ENCODE measurements around the gene FANCE. TPM values are rescaled to one million over a fixed set of nuclear protein-coding genes. Genes with fewer than 3 reads are reported as not detected.

Gene FANCE
- polyA plus RNA-seq, 1 donor from 2014 or later = 7.1 TPM

DNA sequence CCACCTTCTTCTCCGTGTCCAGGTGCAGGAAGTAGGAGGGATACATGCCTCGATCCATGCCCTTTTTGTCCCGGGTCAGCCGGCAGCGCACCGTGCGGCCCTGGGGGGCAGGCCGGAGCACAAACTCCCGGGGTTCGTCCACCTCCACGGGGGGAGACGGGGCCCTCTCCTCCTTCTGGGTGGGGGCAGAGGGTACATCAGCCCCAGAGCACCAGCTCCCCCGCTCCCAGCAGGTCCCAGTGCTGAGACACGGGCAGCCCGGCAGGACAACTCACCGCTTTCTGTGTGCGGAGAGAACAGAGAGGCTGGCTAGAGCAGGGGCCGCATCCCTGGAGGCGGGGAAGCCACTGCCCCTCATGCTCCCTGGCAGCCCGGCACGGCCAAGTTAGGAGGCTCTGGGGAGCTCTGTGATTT, 53.9 kb downstream of the FANCE start:
- H3K4me2 ChIP-seq (ENCODE audit: low read length) = no peak overlapping the region
- no peak overlapping the region for H3K4me3 ChIP-seq (ENCODE audit: low read length)
- no peak overlapping the region for H2AFZ ChIP-seq (ENCODE audit: low read depth, low read length)
- H3K27ac ChIP-seq (ENCODE audit: low read length) = no peak overlapping the region
- H4K20me1 ChIP-seq (ENCODE audit: insufficient read depth) = no peaks in the 10 kb centered on the region
- no peak overlapping the region for H3K9ac ChIP-seq (ENCODE audit: low read length)
- no peaks in the 10 kb centered on the region for H3K27me3 ChIP-seq (ENCODE audit: insufficient read depth, low read depth, low read length)
- no peaks in the 10 kb centered on the region for H3K9me2 ChIP-seq (ENCODE audit: insufficient read depth, low read length)
- no peaks in the 10 kb centered on the region for H3K79me2 ChIP-seq (replicated peaks; ENCODE audit: insufficient read depth, low read length)
- no peaks in the 10 kb centered on the region for H3F3A ChIP-seq (ENCODE audit: insufficient read depth, low read length, poor library complexity, severe bottlenecking)
- no peaks in the 10 kb centered on the region for H3K9me3 ChIP-seq (ENCODE audit: low read length)
- TF ChIP-seq EP300 (conservative IDR thresholded peaks at IDR 0.05; ENCODE audit: poor library complexity, severe bottlenecking) = no peak
- no peak for TF ChIP-seq EZH2 (IDR thresholded peaks at IDR 0.05; ENCODE audit: borderline replicate concordance, insufficient read depth, low read length, poor library complexity, severe bottlenecking)
- TF ChIP-seq, protein P1, sequence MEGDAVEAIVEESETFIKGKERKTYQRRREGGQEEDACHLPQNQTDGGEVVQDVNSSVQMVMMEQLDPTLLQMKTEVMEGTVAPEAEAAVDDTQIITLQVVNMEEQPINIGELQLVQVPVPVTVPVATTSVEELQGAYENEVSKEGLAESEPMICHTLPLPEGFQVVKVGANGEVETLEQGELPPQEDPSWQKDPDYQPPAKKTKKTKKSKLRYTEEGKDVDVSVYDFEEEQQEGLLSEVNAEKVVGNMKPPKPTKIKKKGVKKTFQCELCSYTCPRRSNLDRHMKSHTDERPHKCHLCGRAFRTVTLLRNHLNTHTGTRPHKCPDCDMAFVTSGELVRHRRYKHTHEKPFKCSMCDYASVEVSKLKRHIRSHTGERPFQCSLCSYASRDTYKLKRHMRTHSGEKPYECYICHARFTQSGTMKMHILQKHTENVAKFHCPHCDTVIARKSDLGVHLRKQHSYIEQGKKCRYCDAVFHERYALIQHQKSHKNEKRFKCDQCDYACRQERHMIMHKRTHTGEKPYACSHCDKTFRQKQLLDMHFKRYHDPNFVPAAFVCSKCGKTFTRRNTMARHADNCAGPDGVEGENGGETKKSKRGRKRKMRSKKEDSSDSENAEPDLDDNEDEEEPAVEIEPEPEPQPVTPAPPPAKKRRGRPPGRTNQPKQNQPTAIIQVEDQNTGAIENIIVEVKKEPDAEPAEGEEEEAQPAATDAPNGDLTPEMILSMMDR (IDR thresholded peaks at IDR 0.05; ENCODE audit: poor library complexity, severe bottlenecking) = no peak
- no peak for TF ChIP-seq POLR2AphosphoS5 (IDR thresholded peaks at IDR 0.05)
- no peak for TF ChIP-seq RAD21 (conservative IDR thresholded peaks at IDR 0.05)
- no peak for TF ChIP-seq SMC3 (conservative IDR thresholded peaks at IDR 0.05; ENCODE audit: poor library complexity)
- no peaks in the 10 kb centered on the region for H3K36me3 ChIP-seq (ENCODE audit: insufficient read depth, low read length)

DNA sequence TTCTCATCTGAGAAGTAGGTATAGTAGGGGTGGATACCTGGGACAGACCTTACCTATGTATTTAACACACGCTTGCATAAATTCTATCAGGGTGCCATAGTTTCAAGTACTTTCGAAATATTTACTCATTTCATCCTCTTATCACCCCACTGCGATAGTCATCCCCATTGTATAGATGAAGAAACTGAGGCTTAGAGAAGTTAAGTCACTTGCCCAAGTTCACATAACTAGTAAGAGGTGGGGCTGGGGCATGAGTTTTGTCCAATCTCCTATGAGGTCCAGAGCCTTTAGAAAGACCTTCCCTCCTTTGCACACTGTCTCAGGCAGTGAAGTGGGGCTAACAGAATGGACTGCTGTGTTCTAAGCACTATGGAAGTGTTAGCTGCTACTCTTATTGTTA, 54.4 kb downstream of the FANCE start:
- no peaks in the 10 kb centered on the region for H3K36me3 ChIP-seq (ENCODE audit: insufficient read depth, low read length)
- no peaks in the 10 kb centered on the region for H3K9me3 ChIP-seq (ENCODE audit: low read length)
- H3K27ac ChIP-seq (ENCODE audit: low read length) = no peak overlapping the region
- TF ChIP-seq EZH2 (IDR thresholded peaks at IDR 0.05; ENCODE audit: borderline replicate concordance, insufficient read depth, low read length, poor library complexity, severe bottlenecking) = no peak
- H3K4me3 ChIP-seq (ENCODE audit: low read length) = no peak overlapping the region
- H3K79me2 ChIP-seq (replicated peaks; ENCODE audit: insufficient read depth, low read length) = no peaks in the 10 kb centered on the region
- no peak overlapping the region for H3K4me2 ChIP-seq (ENCODE audit: low read length)
- no peak overlapping the region for H2AFZ ChIP-seq (ENCODE audit: low read depth, low read length)
- no peak overlapping the region for H3K9ac ChIP-seq (ENCODE audit: low read length)
- H3K27me3 ChIP-seq (ENCODE audit: insufficient read depth, low read depth, low read length) = no peaks in the 10 kb centered on the region
- H4K20me1 ChIP-seq (ENCODE audit: insufficient read depth) = no peaks in the 10 kb centered on the region
- no peaks in the 10 kb centered on the region for H3F3A ChIP-seq (ENCODE audit: insufficient read depth, low read length, poor library complexity, severe bottlenecking)
- no peaks in the 10 kb centered on the region for H3K9me2 ChIP-seq (ENCODE audit: insufficient read depth, low read length)

DNA sequence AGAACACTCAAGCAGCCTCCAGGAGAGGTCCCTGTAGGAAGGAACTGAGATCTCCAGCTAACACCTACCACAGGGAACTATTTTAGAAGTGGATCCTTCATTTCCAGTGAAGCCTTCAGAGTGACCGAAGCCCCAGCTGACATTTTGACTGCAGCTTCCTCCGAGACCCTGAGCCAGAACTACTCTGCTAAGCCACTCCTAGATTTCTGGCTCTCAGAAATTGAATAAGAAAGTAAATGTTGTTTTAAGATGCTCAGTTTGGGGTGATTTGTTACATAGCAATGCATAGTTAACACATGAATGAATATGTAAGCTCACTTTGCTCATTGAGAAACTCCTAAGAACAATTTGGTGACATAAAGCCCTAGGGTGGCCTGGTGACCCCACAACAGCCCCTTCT, 55.1 kb downstream of the FANCE start:
- Histone ChIP-seq H3K36me3 (ENCODE audit: insufficient read depth, low read length) (no peaks in the 10 kb centered on the region), H3K9ac (ENCODE audit: low read length) (no peak overlapping the region), H4K20me1 (ENCODE audit: insufficient read depth) (no peaks in the 10 kb centered on the region), H3K9me3 (ENCODE audit: low read length) (no peaks in the 10 kb centered on the region), H3K79me2 (replicated peaks; ENCODE audit: insufficient read depth, low read length) (no peaks in the 10 kb centered on the region), H3K9me2 (ENCODE audit: insufficient read depth, low read length) (no peaks in the 10 kb centered on the region), H3K4me2 (ENCODE audit: low read length) (no peak overlapping the region), H3K27me3 (ENCODE audit: insufficient read depth, low read depth, low read length) (no peaks in the 10 kb centered on the region), H3K27ac (ENCODE audit: low read length) (no peak overlapping the region), H3F3A (ENCODE audit: insufficient read depth, low read length, poor library complexity, severe bottlenecking) (no peaks in the 10 kb centered on the region), H2AFZ (ENCODE audit: low read depth, low read length) (no peak overlapping the region), H3K4me3 (ENCODE audit: low read length) (no peak overlapping the region)
- no peak for TF ChIP-seq POLR2AphosphoS5 (IDR thresholded peaks at IDR 0.05)
- no peak for TF ChIP-seq EZH2 (IDR thresholded peaks at IDR 0.05; ENCODE audit: borderline replicate concordance, insufficient read depth, low read length, poor library complexity, severe bottlenecking)
- TF ChIP-seq TAF1 (IDR thresholded peaks at IDR 0.05; ENCODE audit: low read depth) = no peak
- TF ChIP-seq, protein P2, sequence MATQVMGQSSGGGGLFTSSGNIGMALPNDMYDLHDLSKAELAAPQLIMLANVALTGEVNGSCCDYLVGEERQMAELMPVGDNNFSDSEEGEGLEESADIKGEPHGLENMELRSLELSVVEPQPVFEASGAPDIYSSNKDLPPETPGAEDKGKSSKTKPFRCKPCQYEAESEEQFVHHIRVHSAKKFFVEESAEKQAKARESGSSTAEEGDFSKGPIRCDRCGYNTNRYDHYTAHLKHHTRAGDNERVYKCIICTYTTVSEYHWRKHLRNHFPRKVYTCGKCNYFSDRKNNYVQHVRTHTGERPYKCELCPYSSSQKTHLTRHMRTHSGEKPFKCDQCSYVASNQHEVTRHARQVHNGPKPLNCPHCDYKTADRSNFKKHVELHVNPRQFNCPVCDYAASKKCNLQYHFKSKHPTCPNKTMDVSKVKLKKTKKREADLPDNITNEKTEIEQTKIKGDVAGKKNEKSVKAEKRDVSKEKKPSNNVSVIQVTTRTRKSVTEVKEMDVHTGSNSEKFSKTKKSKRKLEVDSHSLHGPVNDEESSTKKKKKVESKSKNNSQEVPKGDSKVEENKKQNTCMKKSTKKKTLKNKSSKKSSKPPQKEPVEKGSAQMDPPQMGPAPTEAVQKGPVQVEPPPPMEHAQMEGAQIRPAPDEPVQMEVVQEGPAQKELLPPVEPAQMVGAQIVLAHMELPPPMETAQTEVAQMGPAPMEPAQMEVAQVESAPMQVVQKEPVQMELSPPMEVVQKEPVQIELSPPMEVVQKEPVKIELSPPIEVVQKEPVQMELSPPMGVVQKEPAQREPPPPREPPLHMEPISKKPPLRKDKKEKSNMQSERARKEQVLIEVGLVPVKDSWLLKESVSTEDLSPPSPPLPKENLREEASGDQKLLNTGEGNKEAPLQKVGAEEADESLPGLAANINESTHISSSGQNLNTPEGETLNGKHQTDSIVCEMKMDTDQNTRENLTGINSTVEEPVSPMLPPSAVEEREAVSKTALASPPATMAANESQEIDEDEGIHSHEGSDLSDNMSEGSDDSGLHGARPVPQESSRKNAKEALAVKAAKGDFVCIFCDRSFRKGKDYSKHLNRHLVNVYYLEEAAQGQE (IDR thresholded peaks at IDR 0.05; ENCODE audit: borderline replicate concordance) = no peak
- TF ChIP-seq SMC3 (conservative IDR thresholded peaks at IDR 0.05; ENCODE audit: poor library complexity) = no peak
- TF ChIP-seq RAD21 (conservative IDR thresholded peaks at IDR 0.05) = no peak
- TF ChIP-seq, protein P1 (IDR thresholded peaks at IDR 0.05; ENCODE audit: poor library complexity, severe bottlenecking) = no peak
- TF ChIP-seq EP300 (conservative IDR thresholded peaks at IDR 0.05; ENCODE audit: poor library complexity, severe bottlenecking) = no peak
- TF ChIP-seq MXI1 (conservative IDR thresholded peaks at IDR 0.05; ENCODE audit: poor library complexity, severe bottlenecking) = no peak
